Measurements from ENCODE around the gene CHRNB2.

CHRNB2 gene

GRCh38 chr1:154583773-154584172, 16.2 kb downstream of the CHRNB2 start:
- H3K36me3 Mint-ChIP-seq (ENCODE audit: low read depth): peaks cover 76% of the 10 kb centered on the region
- no peak overlapping the region for H3K27ac Mint-ChIP-seq
- no peak overlapping the region for H3K4me3 Mint-ChIP-seq
- no peaks in the 10 kb centered on the region for H3K9me3 Mint-ChIP-seq
- peaks cover 6% of the 10 kb centered on the region for H3K4me1 Mint-ChIP-seq (ENCODE audit: low read depth)
- H3K27me3 Mint-ChIP-seq (ENCODE audit: low read depth): no peaks in the 10 kb centered on the region

DNA sequence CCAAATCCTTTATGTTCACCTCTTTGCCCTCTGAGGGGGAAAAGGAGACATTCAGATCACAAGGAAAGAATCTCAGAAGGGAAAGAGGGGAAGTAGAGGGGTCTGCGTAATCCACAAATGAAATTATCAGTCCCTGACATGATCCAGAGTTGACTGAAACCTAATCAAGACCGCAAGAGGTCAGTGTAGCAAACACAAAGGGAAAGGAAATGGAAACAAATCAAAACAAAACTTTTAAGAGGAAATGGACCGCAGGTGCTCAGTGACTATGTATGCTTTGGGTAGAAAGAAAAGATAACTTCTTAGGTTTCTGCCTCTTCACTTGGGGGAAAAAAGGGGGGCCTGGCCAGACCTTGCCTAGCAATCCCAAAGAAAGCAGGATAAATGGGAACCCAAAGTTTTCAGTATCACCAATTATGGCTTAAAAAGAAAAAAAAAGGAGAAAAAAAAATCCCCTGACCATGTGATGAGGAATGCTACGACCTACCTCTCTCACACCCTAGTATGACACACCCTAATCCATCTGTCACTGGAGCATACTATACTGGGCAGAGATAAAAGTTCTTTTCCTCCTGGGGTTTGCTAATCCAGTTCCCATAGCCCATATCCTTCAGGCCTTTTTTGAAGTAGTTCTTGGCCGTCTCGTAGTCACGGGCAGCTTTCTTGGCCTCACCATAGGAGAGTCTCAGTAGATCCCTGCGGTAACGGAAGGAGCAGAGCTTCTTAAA, 16.9 kb downstream of the CHRNB2 start:
- H3K27ac Mint-ChIP-seq: no peak overlapping the region
- peaks cover 6% of the 10 kb centered on the region for H3K4me1 Mint-ChIP-seq (ENCODE audit: low read depth)
- no peak overlapping the region for H3K4me3 Mint-ChIP-seq

DNA sequence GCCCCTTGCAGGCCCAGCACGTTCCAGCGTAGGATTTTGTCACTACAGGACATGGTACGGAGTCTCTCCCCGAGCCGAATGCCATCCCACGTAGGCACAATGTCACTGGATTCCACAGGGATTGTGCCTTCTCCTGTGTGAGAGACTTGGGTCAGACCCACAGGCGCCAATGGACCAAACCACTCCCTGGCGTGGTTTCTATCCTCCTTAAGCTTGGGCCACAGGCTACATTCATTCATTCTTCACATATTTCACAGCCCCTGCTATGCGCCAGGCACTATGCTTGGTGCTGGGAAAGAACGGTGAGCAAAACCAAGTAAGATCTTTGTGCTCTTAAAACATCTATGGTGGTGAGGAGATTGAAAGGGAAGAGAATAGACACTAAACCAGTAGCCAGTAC, 18.7 kb downstream of the CHRNB2 start:
- no peak overlapping the region for H3K4me3 Mint-ChIP-seq
- no peak overlapping the region for H3K27ac Mint-ChIP-seq
- no peaks in the 10 kb centered on the region for H3K27me3 Mint-ChIP-seq (ENCODE audit: low read depth)
- peaks cover 7% of the 10 kb centered on the region for H3K4me1 Mint-ChIP-seq (ENCODE audit: low read depth)
- no peaks in the 10 kb centered on the region for H3K9me3 Mint-ChIP-seq
- peaks cover 83% of the 10 kb centered on the region for H3K36me3 Mint-ChIP-seq (ENCODE audit: low read depth)

More for the DNA sequence above, 16.9 kb downstream of the CHRNB2 start:
- Mint-ChIP-seq H3K9me3 (no peaks in the 10 kb centered on the region), H3K27me3 (ENCODE audit: low read depth) (no peaks in the 10 kb centered on the region), H3K36me3 (ENCODE audit: low read depth) (peaks cover 77% of the 10 kb centered on the region)

DNA sequence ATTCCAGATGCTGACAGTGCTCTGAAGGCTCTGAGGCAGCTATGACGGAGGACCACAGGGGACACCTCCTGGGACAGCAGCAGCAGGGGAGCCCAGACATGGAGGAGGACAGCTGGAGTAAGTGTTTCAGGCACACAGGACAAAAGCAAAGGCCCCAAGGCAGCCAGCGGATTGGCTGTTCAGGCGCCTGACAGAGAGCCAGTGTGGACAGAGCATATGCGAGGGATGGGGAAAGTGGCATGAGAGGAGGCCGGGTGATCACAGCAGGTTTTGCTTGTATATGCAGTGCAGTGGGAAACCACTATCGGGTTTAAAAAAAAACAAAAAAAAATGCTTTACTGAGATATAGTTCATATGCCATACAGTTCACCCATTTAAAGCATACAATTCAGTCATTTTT, 19.1 kb downstream of the CHRNB2 start:
- peaks cover 85% of the 10 kb centered on the region for H3K36me3 Mint-ChIP-seq (ENCODE audit: low read depth)
- no peak overlapping the region for H3K27ac Mint-ChIP-seq
- H3K9me3 Mint-ChIP-seq: no peaks in the 10 kb centered on the region
- H3K4me1 Mint-ChIP-seq (ENCODE audit: low read depth): peaks cover 9% of the 10 kb centered on the region
- H3K4me3 Mint-ChIP-seq: no peak overlapping the region
- no peaks in the 10 kb centered on the region for H3K27me3 Mint-ChIP-seq (ENCODE audit: low read depth)

- Mint-ChIP-seq H3K27me3 (ENCODE audit: low read depth) (no peaks in the 10 kb centered on the region), H3K36me3 (ENCODE audit: low read depth) (peaks cover 80% of the 10 kb centered on the region), H3K27ac (no peak overlapping the region), H3K4me1 (ENCODE audit: low read depth) (peaks cover 17% of the 10 kb centered on the region), H3K4me3 (no peak overlapping the region), H3K9me3 (no peaks in the 10 kb centered on the region)
These were observed 22.2 kb downstream of the CHRNB2 start for GRCh38 chr1:154589780-154590179.

DNA sequence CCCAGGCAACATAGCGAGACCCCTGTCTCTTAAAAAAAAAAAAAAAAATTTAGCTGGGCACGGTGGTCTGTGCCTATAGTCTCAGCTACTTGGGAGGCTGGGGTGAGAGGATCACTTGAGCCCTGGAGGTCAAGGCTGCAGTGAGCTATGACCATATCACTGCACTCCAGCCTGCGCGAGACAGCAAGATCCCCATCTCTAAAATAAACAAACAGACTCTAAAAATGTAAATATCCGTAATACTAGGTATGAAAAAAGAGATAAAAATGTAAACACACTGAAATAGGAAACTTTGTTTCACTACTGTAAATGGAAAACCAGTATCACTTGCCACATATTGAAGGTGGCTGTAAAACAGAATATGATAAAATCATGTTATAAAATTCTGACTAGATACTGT, 23.2 kb downstream of the CHRNB2 start:
- Mint-ChIP-seq H3K9me3 (no peaks in the 10 kb centered on the region), H3K27ac (no peak overlapping the region), H3K36me3 (ENCODE audit: low read depth) (peaks cover 78% of the 10 kb centered on the region), H3K27me3 (ENCODE audit: low read depth) (no peaks in the 10 kb centered on the region), H3K4me1 (ENCODE audit: low read depth) (peaks cover 17% of the 10 kb centered on the region), H3K4me3 (no peak overlapping the region)

DNA sequence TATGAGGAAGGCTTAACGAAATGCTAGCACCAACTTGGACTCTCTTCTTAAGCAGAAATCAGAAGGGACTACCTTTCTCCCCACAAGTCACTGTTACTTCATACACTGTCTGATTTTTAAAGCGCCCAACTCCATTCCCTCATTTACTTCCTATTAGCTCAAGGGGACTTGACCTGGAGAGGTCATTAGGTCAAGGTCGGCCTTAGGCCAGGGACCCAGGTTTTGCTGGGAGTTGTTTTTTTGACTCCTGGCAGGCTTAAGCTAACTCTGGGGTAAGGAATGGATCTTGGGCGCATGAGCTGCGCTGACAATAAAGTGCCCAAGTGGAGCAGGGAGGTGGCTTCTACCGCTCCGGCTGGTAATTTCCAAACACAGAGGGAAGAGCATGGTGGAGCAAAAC, 23.6 kb downstream of the CHRNB2 start:
- H3K27ac Mint-ChIP-seq: no peak overlapping the region
- peaks cover 17% of the 10 kb centered on the region for H3K4me1 Mint-ChIP-seq (ENCODE audit: low read depth)
- H3K36me3 Mint-ChIP-seq (ENCODE audit: low read depth): peaks cover 76% of the 10 kb centered on the region
- no peaks in the 10 kb centered on the region for H3K27me3 Mint-ChIP-seq (ENCODE audit: low read depth)
- no peak overlapping the region for H3K4me3 Mint-ChIP-seq
- no peaks in the 10 kb centered on the region for H3K9me3 Mint-ChIP-seq

DNA sequence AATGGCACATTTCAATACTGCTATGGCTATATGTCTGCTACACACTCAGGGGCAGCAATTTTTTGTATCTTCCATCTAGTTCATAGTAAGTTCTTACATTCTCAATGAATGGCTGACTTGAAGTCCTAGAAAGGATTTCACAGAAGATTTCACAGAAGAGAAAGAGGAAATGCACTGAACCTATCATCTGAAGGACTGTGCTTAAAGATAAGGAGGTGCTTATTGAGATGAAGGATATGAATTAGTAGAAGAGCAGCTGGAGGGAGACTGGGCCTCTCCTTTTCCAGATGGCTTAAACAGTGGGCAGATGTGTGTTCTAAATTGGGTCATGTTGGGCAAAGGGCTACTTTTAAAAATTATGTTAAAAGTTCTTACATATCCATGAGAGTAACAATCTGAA, 25.8 kb downstream of the CHRNB2 start:
- Mint-ChIP-seq H3K27ac (no peak overlapping the region), H3K9me3 (no peaks in the 10 kb centered on the region), H3K36me3 (ENCODE audit: low read depth) (peaks cover 70% of the 10 kb centered on the region), H3K4me3 (no peak overlapping the region), H3K4me1 (ENCODE audit: low read depth) (peaks cover 14% of the 10 kb centered on the region), H3K27me3 (ENCODE audit: low read depth) (no peaks in the 10 kb centered on the region)

DNA sequence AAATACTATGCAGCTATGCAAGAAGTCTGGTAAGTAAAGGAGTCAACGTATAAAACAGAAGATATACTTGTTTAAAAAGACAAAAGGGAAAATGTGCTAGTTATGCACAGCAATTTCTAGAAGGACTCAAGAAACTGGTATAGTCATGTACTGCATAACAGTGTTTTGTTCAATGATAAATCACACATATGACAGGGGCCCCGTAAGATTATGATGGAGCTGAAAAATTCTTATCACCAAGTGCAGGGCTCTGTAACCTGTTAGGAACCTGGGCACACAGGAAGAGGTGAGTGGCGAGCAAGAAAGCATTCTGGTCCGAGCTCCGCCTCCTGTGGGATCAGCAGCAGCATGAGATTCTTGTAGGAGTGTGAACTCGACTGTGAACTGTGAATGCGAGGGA, 27.2 kb downstream of the CHRNB2 start:
- Mint-ChIP-seq H3K4me3 (no peak overlapping the region), H3K9me3 (no peaks in the 10 kb centered on the region), H3K36me3 (ENCODE audit: low read depth) (peaks cover 66% of the 10 kb centered on the region), H3K4me1 (ENCODE audit: low read depth) (peaks cover 19% of the 10 kb centered on the region), H3K27me3 (ENCODE audit: low read depth) (no peaks in the 10 kb centered on the region), H3K27ac (no peak overlapping the region)

DNA sequence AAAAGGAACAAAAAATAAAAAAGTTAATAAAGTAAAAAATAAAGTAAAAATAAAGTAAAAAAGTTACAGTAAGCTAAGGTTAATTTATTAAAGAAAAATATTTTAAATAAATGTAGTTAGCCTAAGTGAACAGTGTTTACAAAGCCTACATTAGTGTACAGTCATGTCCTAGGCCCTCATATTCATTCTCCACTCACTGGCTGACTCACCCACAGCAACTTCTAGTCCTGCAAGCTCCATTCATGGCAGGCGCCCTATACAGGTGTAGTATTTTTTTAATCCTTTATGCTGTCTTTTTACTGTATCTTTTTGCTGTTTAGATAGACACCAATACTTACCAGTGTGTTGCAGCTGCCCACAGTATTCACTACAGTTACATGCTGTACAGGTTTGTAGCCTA, 28.0 kb downstream of the CHRNB2 start:
- Mint-ChIP-seq H3K36me3 (ENCODE audit: low read depth) (peaks cover 63% of the 10 kb centered on the region), H3K4me3 (no peak overlapping the region), H3K27me3 (ENCODE audit: low read depth) (no peaks in the 10 kb centered on the region), H3K27ac (no peak overlapping the region), H3K4me1 (ENCODE audit: low read depth) (peaks cover 25% of the 10 kb centered on the region), H3K9me3 (no peaks in the 10 kb centered on the region)

DNA sequence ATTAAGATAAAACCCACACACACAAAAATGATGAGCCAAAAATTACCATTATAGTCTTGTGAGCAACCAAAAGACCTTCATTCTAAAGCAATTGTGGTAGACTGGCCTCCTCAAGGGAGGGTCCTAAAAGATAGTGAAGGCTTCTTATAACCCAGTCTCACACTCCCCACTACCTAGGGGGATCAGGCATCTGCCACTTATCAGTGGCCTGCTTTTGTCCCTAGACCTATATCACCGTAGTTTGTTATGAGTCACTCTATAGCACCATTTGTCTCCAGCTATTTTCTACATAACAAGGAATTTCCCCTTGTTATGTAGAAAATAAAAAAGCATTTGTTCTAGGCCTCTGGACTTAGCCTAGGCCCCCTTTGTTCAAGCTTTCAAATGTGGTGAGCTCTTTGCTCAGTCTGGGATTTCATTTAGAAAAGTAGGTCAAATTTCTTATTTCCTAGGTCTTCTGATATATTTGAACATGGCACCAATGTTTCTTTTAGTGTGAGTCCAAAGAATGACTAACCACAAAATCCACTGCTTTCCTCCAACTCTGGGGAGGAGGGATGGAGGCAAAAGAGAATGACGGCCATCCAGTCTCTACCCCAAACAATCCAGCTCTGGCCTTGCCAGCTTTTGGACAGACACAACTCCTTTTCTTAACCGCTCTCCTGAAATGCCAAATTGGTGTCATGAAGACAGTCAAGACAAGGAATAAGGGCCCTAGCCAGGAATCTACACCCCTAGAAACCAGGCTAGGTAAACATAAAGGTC, 31.5 kb downstream of the CHRNB2 start:
- Mint-ChIP-seq H3K36me3 (ENCODE audit: low read depth) (peaks cover 53% of the 10 kb centered on the region), H3K4me1 (ENCODE audit: low read depth) (peaks cover 38% of the 10 kb centered on the region), H3K4me3 (no peak overlapping the region), H3K27me3 (ENCODE audit: low read depth) (no peaks in the 10 kb centered on the region), H3K9me3 (no peaks in the 10 kb centered on the region), H3K27ac (peak overlapping the region; percentile 26)

GRCh38 chr1:154599658-154600057, 32.1 kb downstream of the CHRNB2 start:
- Mint-ChIP-seq H3K4me1 (ENCODE audit: low read depth) (peaks cover 40% of the 10 kb centered on the region), H3K36me3 (ENCODE audit: low read depth) (peaks cover 52% of the 10 kb centered on the region), H3K27ac (no peak overlapping the region), H3K4me3 (no peak overlapping the region), H3K9me3 (no peaks in the 10 kb centered on the region), H3K27me3 (ENCODE audit: low read depth) (no peaks in the 10 kb centered on the region)

DNA sequence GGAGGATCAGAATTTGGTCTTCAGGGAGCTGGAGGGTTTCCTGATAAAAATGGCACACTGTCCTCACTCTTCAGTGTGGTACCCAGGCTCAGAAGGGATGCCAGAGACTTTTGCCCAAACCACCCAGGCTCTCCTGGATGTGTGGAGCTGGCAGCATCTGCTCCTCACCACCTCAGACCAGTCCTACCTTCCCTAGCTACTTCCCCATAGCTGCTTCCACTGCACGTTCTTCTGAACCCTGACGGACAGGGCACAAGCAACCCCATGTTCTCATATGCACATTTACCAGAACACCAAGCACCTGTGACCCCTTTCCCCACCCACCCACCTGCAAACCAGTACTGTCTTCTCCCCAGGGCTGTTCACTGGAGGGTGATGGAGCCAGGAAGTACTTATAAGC, 35.7 kb downstream of the CHRNB2 start:
- Mint-ChIP-seq H3K4me1 (ENCODE audit: low read depth) (peaks cover 50% of the 10 kb centered on the region), H3K4me3 (no peak overlapping the region), H3K27ac (no peak overlapping the region), H3K27me3 (ENCODE audit: low read depth) (no peaks in the 10 kb centered on the region), H3K36me3 (ENCODE audit: low read depth) (peaks cover 47% of the 10 kb centered on the region), H3K9me3 (no peaks in the 10 kb centered on the region)

GRCh38 chr1:154605534-154605933, 38.0 kb downstream of the CHRNB2 start:
- H3K27ac Mint-ChIP-seq: peak overlapping the region; percentile 46
- H3K9me3 Mint-ChIP-seq: no peaks in the 10 kb centered on the region
- peak overlapping the region; percentile 63 for H3K4me3 Mint-ChIP-seq
- H3K36me3 Mint-ChIP-seq (ENCODE audit: low read depth): peaks cover 38% of the 10 kb centered on the region
- H3K27me3 Mint-ChIP-seq (ENCODE audit: low read depth): no peaks in the 10 kb centered on the region
- peaks cover 55% of the 10 kb centered on the region for H3K4me1 Mint-ChIP-seq (ENCODE audit: low read depth)

DNA sequence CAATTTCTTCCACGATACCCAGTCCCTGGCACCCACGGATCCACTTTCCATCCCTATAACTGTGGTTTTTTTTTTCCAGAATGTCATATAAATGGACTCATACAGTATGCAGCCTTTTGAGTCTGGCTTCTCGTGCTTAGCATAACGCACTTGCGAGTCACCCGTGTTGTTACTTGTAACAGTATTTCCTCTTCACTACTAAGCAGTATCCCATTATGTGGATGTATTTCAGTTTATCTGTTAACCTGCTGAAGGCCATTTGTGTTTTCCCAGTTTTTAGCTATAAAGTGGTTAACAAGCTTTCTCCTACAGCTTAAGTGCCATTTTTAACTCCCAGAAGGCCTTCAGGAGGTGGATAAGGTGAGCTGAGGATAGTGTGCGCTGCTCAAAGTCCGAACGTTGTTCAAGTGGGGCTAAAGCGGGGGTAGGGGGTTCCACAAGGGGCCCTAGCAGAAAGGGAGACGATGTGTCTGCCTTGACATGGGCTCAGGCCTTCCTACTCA, 39.6 kb downstream of the CHRNB2 start:
- peaks cover 29% of the 10 kb centered on the region for H3K36me3 Mint-ChIP-seq (ENCODE audit: low read depth)
- peak overlapping the region; percentile 97 for H3K4me3 Mint-ChIP-seq
- peaks cover 59% of the 10 kb centered on the region for H3K4me1 Mint-ChIP-seq (ENCODE audit: low read depth)
- no peaks in the 10 kb centered on the region for H3K9me3 Mint-ChIP-seq
- H3K27ac Mint-ChIP-seq: peak overlapping the region; percentile 97
- H3K27me3 Mint-ChIP-seq (ENCODE audit: low read depth): no peaks in the 10 kb centered on the region
